CD4-positive, alpha-beta T cell treated with Interferon gamma for 1 hour (primary cell): ENCODE measurements around the gene VWC2L.

Experiments used
- DNase-seq: peaks from one replicate; pipeline ENCODE4 v3.0.0-alpha.2; 2020

Gene VWC2L

DNA sequence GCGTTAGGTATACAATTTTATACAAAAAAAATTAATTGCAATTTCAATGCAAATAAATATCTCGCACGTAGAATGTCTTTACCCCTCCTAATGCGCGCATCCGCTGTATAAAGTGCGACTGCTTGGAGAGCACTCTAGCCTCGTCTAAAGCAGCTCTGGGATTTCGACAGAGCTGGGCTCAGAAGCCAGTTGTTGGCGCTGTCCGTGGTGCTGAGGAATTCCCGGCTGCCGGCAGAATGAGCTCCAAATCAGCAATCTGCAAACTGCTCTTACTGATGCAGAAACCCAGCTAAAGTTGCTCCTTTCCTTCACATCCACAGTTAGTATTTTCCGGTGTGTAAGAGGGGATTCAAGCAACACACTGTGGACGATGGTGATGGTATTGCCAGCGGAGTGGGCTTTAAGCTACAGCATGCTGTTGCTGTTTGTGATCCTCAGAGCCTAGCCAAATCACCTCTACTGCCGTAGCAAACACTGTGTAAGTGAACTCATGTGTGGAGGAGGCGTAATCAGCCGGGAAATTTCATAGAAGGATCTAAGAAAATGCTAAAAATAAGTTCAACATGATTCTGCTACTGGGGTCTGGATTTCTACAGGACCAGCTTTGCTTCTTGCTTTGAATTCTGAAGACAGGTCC lies at the start of gene VWC2L:
Gene VWC2L (plus strand): TSS at position 137 of the 637 bp plus-strand sequence. CDS start 3,140 bp downstream, outside the sequence.
- no peak for DNase-seq

DNA sequence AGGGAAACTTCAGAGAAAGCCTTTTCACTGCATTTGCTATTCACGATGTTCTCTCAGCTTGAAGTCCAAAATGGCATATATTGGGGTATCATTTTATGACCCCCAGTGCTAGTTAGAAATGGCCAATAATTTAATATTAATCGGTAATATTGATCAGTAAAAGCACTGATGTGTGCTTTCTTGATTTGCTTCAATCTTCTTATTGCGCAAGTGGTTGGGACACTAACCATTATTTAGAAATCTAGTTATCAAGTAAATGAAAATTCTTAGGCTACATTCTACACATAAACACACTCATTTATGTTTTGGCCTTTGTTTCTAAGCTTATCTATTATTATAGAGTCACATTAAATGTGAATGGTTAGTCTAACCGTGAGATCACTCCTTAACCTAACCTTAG lies 49.7 kb upstream of the VWC2L start:
- DNase-seq: no peak

DNA sequence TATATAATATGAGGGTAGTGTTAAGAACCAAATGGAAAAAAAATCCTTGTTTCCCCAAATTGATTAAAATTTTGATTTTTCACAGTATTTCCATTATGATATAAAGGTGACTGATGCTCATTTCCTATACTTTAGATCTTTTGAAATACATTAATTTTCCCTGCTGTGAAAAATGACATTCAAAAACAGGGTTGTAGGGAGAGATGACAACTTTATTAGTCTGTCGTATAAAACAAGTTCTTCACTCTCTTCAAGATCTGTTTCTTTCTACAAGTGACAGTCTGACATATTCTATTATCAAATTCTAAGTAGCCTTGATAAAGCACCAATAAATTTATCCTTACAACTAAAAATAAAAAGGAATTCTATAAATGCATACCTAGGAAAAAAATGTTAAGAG lies 45.3 kb upstream of the VWC2L start:
- DNase-seq: no peak

DNA sequence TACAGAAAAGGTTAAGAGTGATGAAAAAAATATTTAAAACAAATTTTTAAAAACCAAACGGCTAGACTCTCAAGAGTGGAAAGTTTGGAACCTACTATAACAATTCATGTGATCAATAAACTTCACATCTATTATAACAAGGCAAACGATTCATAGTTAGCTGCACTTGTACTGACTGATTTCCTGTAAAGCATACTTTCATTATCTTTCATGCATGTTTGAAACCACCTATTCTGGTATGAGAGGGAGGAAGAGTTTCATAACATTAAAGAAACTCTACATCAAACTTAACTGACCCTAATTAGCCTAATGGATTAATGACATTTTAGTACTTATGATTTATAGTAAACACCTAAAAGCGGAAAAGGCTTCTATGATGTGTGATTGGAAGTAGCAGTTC lies 43.7 kb upstream of the VWC2L start:
- DNase-seq: no peak

DNA sequence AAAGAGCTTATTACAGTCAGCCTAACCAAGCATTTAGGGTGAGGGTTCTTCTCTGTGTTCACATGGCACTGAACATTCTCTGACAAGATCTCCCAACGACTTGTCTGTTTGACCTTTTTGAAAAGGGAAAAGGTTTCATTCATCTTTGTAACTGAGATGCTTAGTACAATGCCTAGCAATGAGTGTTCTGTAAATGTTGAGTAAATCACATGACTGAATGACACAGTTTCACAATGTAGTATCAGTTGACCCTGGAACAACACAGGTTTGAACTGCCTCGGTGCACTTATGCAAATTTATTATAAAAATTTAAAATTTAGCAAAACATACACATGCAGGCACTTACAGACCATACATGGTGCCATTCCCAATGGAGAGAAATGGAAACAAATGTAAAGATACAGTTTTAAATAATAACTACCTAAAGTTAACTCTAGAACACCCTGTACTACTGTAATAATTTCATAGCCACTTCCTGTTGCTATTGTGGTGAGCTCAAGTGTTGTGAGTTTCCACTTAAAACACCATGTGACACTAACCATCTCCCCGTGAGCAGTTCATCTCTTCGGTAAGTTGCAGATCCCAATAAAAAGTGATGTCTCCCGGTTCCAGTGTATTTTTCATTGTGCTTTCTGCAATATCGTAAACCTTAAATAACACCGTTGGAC lies 34.1 kb upstream of the VWC2L start:
- DNase-seq: no peak

- no peak for DNase-seq
Measured at GRCh38 chr2:214377286-214377624, 33.6 kb upstream of the VWC2L start.

- DNase-seq: no peak
Measured at GRCh38 chr2:214378455-214379103, 32.3 kb upstream of the VWC2L start.

GRCh38 chr2:214379227-214379626 lies 31.6 kb upstream of the VWC2L start:
- DNase-seq: no peak

DNA sequence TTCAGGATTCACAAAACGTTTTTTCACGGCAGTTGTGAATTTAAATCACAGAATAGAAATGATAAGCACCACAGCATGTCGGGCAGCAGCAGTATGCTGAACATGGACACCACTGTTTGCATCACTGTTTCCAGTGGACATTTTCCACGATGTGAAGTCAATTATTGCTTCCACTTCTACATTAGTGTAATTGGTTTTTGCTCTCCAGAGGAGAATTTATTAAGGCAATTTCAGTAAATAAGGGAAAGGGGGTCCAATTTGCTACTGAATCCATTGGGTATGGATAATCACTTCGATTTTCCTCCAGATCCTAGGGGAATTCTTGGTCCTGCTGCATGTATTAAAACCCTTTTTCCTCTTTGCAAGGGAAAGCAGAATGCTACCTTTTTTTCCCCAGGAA lies 30.2 kb upstream of the VWC2L start:
- DNase-seq: no peak

- DNase-seq: no peak
Measured at GRCh38 chr2:214382229-214382628, 28.6 kb upstream of the VWC2L start.

DNA sequence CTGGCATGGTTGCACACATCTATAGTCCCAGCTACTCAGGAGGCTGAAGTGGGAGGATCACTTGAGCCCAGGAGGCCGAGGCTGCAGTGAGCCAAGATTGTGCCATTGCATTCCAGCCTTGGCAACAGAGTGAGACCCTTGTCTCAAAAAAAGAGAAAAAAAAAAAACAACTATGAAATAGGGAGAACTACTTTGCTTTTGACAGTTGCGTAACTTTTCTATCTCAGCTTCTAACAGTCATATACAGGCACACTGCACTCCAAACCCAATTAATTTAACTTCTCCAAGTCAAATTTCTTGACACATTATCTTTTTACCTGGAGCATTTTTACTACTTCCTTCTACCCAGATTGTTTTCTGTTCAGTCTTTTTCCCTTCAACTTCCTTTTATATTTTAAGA lies 24.1 kb upstream of the VWC2L start:
- DNase-seq: no peak

DNA sequence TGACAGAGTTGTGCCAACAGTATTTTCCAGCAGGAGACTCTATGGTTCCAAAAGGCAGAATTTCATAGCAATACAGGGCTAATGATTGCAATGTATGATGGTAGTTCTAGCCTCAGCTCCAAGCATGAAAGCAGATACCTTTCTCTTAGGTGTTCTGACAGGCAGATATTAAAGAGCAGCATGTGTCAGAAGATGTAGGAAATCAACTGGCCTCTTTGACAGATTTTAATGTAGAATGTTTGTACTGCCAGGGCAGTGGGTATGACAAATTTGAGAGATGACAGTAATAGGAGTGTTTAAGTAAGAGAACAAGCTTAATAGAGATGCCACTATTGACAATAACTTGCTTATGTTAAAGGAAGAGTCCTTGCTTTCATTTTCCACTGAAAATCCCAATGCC lies 21.5 kb upstream of the VWC2L start:
- DNase-seq: no peak

GRCh38 chr2:214393796-214394195 lies 17.1 kb upstream of the VWC2L start:
- DNase-seq: no peak

- no peak for DNase-seq
Measured at GRCh38 chr2:214395040-214395439, 15.8 kb upstream of the VWC2L start.

DNA sequence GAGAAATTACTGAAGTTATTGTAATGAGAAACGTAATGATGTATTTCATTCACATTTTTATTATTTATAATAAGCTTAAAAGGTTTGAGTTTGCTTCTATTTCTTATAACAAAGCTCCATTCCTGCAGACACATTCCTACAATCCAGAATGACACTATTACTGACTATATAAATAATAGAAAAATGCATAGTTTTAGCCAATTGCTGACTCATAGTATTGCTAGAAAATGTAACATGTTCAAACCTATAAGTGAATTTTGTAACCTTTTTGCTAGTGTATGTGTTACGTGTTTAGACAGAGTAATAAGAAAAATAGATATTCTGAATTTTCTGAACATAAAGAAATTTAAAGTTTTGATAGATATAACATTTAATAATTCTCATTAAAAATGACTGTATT lies 9.3 kb upstream of the VWC2L start:
- no peak for DNase-seq

GRCh38 chr2:214410128-214410775 lies 602 bp upstream of the VWC2L start:
- DNase-seq: no peak

GRCh38 chr2:214412679-214413078 lies 1.8 kb downstream of the VWC2L start:
- no peak for DNase-seq

DNA sequence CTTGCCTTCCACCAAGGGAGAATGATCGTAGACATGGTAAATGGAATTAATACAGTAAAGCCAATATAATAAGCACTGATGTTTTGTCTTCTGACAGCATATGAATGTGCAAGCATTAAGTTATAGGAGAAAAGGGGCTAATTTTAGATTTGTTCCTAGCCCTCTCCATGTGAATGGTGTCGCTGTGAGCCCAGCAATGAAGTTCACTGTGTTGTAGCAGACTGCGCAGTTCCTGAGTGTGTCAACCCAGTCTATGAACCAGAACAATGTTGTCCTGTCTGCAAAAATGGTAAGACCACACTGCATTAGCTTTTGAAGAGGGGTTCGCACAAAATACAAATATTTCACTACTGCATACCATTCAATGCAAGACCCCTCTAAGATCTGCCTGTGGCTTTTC lies 25.6 kb downstream of the VWC2L start:
- DNase-seq: no peak

DNA sequence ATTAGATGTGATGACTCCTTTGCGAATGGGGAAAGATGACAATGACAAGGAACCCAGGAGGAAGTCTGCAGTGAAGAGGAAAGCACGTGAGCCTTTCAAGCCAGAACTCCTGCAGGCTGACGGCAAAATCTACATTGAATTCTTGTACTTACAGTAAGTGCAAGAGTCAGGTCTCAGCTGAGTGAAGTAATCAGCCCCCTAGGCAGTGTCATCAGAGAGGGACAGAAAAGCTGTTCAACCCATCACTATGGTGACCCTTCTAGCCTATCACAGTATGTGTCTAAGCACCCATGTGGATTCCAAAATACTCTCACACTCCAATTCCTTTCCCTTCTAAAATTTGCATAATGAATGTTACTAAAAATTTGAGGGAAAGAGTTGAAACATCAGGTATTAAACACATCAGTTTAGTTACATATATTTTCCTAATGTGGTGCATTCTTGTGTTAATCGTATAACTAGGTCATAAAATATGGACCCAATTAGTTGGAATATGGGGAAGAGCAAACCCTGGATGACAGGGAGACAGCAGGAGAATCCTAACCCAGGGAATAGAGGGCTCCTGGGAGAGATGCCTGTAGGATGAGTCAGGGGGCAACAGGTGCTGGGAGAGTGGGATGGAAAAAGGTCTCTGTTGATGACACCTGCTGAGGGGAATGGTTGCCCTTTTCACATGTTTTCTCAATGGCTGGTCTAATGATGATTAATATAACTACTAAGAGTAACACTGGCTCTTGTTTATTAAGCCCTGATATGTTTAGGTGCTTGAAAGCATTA lies 39.5 kb downstream of the VWC2L start:
- DNase-seq: no peak

- DNase-seq: no peak
Measured at GRCh38 chr2:214451516-214452275, 40.8 kb downstream of the VWC2L start.

DNA sequence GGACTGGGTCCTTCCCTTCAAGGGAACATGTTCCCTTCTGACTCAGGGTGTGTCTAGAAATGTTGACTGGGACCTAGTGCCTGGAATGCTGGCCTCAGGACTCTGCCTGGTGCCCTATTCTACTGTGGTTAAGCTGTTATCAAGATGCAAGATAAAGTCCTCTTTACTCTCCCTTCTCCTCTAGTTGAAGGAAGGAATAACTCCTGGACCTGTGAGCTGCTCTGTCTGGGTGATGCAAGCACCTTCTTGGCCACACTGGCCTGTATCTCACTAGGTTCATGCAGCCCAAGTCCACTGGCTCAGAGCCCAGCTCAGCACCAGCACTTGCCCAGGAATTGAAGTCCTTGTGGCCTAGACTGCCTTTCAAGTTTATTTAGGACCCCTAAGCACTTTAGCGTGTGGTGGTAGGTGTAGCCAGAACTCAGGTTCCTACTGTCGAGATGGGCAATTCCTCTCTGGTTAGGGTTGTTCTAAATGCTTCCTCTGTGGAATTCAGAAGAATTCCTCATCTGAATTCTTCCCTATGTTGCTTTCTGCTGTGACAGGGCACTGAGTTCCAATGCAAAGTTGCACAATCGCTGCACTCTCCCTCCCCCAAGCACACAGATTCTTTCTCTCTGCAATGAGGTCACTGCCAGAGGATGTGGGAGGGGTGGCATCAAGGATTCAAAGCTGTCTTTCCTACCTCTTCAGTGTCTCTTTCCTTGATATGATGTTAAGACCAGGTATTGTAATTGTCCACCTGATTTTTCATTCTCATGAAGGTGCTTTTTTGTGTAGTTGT lies 54.7 kb downstream of the VWC2L start:
- no peak for DNase-seq

GRCh38 chr2:214469728-214470127 lies 58.9 kb downstream of the VWC2L start:
- DNase-seq: no peak
